ENCODE data around the gene HIC2.
"Not testable (repeated sequence)": the region's sequence is repeated elsewhere in the genome, so short reads cannot be mapped to it uniquely, and the experiment has no call there.

HIC2 gene

DNA sequence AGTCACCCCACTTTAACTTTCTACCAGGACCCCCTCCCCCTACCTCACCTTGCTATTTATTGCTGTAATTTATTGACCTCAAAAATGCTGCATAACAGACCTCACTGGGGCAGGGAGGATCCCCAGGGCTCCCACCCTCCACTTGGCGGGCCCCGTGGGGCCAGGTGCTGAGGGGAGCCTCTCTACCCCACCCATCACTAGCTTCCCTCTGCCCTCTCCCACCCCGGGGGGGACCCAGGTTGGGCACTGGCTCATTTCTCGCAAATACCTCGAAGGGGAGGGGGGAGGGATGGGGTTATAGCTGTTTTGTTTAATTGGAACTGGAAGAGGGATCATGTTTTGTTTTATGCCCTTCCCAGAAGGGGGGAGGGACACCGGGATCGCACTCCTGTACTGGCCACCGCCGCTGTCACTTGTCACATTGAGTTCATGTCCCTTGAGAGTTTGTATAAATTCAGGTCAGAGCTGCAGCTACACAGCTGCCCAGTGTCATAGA, 33.7 kb downstream of the HIC2 start:
- DNase-seq (ENCODE audit: low spot score), result no peak

DNA sequence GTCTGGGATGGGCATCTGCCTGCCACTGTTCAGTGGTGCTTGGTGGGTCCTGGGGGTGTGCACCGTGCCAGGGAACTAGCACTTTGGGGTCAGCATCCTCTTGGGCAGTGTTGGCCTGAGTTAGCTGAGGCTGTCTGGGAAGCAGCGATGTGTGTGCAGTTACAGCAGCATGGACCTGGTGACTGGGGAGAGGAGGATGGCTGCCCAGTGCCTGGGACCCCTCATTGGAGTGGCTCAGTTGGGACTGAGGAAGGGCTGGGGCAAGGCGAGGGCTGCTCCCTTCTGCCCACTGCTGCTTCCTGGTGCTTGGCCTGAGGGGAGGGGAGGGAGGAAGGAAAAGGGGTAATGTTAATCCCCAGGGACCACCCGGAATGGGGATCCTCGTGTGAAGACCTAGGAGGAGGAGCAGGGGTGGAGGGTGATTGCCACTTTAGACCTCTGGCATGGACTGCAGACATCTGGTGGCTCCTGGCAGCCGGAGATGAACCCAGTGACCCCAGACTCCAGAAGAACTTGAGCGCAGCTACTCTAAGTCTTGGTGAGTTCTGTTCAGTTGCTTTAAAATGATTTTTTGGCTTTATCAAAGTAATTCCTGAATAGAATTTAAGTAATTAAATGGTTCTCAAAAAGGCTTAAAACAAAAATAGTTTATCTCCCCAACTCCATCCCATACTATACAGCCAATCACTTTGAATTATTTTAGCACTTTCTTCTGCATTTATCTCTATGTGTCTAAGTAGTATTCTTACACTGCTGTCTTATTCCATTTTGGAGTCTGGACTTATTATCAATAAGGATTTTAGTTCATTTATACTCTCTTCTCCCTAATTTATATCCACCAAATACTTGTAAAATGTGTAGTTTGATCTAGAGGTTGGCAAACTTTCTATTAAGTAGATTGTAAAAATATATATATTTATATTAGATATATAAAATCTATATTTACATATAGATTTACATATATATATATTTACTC, 34.7 kb downstream of the HIC2 start:
- DNase-seq (ENCODE audit: low spot score), result no peak

DNA sequence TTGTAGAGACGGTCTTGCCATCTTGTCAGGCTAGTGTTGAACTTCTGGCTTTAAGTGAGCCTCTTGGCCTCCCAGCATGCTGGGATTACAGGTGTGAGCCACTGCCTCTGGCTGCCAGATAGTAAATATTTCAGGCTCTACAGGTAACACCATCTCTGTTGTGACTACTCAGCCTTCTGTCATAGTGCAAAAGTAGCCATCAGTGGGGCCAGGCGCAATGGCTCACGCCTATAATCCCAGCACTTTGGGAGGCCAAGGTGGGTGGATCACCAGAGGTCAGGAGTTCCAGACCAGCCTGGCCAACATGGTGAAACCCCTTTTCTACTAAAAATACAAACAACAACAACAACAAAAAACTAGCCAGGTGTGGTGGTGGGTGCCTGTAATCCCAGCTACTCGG, 35.5 kb downstream of the HIC2 start:
- not testable (repeated sequence) for DNase-seq (ENCODE audit: low spot score)

DNA sequence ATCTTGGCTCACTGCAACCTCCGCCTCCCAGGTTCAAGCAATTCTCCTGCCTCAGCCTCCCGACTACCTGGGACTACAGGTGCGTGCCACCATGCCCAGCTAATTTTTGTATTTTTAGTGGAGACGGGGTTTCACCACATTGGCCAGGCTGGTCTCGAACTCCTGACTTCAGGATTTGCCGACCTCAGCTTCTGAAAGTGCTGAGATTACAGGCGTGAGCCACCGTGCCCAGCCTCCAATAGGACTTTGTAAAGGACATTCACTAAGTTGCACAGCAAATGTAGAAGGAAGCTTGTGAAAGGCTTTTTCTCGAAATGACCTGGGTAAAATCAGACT, 37.8 kb downstream of the HIC2 start:
- not testable (repeated sequence) for DNase-seq (ENCODE audit: low spot score)

- no peak for DNase-seq (ENCODE audit: low spot score)
Observed at GRCh38 chr22:21455334-21456089, 38.3 kb downstream of the HIC2 start.

DNA sequence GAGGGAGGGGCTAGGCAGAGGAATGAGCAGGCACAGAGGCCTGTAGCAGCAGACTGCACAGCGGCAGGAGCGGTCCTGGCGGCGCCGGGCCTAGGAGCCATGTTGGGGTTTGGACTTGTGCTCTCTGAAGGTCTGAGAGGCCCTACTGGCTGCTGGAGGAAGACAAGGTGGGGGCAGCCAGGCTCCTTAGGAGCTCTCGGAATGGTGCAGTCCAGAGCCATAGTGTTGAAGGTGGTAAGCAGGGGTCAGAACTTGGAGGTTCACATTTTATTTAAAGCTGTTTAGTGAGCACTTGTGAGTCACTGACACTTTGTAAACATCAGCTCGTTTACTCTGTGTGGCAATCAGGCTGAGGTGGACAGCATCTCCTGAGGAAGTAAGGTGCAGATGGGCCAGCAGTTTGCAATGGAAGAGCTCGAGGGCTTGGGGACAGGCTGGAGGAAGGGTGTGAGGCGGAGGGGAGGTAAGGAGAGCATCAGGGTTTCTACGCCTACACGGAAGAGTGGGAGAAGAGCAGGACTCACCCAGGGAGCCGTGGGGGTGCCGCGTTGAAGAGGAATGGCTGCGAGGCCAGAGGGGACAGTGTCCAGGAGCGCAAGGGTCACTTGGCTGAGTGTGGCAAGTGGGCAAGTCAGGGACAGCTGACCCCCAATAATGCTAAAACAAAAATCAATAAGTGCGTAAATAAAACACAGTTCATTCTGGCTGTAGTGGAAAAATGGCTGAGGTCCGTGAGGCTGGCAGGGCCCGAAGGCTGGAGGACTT, 40.0 kb downstream of the HIC2 start:
- no peak for DNase-seq (ENCODE audit: low spot score)

- not testable (repeated sequence) for DNase-seq (ENCODE audit: low spot score)
Observed at GRCh38 chr22:21462672-21463071, 45.5 kb downstream of the HIC2 start.

DNA sequence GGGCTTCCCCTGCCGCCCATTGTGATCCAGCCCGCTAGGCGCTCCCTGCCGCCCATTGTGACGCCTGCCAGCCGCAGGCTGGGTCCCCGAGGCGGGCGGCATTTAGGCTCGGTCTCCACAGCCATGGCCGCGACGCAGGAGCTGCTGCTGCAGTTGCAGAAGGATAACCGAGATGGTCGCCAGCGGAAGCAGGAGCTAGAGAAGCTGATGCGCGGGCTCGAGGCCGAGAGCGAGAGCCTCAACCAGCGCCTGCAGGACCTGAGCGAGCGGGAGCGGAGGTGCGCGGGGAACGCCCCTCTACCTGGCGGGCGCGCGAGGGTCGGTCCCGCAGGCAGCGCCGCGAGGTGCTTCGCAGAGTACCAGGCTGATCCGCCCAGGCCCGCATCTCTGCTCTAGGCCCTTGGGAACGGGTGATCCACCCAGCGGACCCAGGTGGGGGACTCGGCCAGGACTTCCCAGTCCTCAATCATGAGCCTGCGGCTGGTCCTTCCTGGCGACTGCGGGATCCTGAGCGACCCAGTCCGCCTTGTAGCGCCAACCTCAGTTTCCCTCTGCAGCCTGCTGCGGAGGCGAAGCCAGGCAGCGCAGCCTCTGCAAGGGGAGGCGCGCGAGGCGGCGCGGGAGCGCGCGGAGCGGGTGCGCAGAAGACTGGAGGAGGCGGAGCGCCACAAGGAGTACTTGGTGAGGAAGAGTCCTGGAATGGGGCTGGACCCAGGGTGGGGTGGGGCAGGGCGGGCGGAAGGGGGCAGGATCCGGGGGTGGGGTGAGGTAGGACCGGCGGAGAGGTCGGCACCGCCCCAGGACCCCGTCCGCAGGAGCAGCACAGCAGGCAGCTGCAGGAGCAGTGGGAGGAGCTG, 50.4 kb downstream of the HIC2 start, which contains the start of gene TMEM191C:
Gene TMEM191C (plus strand): TSS at position 51 of the 857 bp plus-strand sequence. CDS start 73 bp downstream, at position 124.
- DNase-seq (ENCODE audit: low spot score), result not testable (repeated sequence)

DNA sequence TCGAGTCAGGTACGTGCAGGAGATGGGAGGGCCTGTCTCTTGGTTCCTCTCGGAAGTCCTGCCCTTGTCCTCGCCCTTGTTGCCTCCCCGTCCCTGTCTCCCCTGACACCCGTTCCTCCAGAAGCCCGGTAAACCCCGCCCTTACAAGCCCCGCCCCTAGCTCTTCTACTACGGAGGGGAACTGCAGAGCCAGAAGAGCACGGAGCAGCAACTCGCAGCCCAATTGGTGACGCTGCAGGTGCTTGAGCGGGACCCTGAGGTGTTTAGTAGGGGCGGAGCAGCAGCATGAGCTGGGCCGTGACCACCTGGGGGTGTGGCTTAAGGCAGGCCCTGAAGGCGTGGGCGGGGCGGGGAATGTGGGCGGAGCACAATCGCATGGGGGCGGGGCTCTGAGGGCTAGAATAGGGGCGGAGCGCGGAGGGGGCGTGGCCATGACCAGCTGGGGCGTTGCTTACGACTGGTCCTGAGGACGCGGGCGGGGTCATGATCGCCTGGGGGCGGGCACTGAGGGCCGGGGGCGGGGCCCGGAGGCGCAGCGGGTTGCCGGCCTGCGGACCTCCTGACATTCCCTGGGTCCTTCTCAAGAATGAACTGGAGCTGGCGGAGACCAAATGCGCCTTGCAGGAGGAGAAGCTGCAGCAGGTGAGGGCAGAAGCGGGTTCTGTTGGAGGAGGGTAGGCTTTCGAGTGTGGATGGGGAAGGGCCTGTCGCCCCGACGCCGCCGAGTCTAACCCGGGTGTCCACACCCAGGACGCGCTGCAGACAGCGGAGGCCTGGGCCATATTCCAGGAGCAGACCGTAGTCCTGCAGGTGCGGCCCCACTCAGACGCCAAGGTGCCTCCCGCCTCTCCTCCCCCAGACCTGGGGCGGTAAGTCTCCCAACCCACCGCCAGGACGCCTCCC, 51.3 kb downstream of the HIC2 start:
- peak; percentile 83 for DNase-seq (ENCODE audit: low spot score)

- not testable (repeated sequence) for DNase-seq (ENCODE audit: low spot score)
Observed at GRCh38 chr22:21469097-21469994, 52.2 kb downstream of the HIC2 start.

GRCh38 chr22:21472984-21473383, 55.8 kb downstream of the HIC2 start:
- not testable (repeated sequence) for DNase-seq (ENCODE audit: low spot score)

DNA sequence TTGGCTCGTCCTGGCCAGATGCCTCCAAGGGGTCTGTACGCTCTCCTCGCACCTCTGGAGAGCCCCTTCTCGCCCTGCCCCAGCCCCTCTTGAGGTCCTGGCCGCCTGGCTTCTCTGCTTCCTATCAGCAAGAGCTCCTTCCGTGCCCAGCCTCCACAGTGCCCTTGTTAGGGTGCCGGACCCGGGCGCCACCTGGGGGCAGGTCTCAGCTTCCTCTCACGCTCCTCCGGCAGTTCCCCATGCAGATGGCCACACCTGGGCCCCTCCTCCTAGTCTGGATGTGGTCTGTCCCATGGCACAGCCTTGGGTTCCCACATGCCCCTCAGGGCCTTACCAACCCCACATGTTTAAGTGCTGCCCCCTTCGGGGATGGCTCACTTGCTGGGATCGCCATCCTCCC, 56.5 kb downstream of the HIC2 start:
- DNase-seq (ENCODE audit: low spot score), result not testable (repeated sequence)

DNA sequence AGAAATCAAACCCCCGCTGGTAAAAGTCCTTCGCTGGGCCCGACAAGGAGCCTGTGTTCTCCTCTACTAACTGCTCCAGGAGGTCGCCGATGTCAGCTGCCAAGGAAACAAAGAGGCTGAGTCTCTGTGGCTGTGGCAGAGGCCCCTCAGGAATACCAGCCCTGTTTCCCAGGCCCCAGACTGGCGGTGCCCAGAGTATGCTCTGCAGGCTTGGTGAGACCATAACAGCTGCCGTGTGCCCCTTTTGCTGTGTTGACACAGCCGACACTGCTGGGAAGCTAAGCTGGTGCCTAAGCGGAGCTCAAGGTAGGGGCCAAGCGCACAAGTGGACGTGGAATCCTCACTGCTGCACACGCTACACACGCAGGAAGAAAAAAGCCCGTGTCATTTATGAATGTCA, 66.9 kb downstream of the HIC2 start:
- DNase-seq (ENCODE audit: low spot score), result not testable (repeated sequence)

GRCh38 chr22:21487723-21488122, 70.6 kb downstream of the HIC2 start:
- not testable (repeated sequence) for DNase-seq (ENCODE audit: low spot score)

DNA sequence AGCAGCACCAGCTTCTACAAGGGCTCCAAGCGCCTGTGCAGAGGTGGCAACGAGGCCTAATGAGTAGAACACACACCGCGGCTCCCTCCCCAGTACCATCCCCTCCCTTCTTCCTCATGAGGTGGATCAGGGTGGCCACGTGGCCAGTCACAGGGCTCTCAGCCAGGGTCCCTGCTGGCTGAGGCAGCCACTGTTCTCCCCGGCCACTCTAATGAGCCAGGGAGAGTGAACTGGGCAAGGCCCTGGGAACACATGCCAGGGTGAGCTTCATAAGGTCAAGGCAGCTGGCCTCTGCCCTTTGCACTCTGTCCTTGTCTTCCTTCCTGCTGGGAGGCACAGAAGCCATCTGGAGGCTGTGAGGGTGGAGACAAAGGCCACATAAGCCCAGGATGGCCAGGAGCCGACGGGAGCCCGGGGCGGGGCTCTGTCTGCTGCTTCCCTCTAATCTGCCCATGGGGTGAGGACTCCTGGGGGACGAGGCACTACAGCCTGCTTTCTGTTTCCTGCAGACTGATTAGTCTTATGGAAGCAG, 72.0 kb downstream of the HIC2 start:
- peak; percentile 16 for DNase-seq (ENCODE audit: low spot score)

- DNase-seq (ENCODE audit: low spot score), result peak; percentile 16
Observed at GRCh38 chr22:21490556-21490955, 73.4 kb downstream of the HIC2 start.

DNA sequence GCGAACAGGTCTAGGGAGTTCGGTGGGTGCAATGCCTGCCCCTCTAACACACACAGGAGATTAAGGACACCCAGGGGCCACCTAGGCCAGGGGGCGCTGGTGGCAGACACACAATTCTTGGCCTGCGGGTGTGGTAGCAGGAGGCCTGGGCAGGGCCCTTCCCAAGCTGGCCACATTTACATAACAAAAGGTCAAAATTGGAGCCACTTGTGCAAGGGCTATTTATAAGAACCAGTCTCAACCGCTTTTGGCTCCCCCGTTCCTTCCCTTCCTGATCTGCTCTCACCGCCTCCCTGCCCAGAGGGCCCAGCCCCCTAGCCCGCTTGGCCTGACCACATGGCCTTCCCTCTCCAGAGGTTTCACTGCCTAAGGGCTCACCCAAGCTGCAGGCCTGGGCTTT, 75.1 kb downstream of the HIC2 start:
- not testable (repeated sequence) for DNase-seq (ENCODE audit: low spot score)
